Hematopoietic multipotent progenitor cell (in vitro differentiated cells): ENCODE data around the gene SNN. TPM values are rescaled to one million over a fixed set of nuclear protein-coding genes. Genes with fewer than 3 reads are reported as not detected.
A peak's percentile ranks its signal among the peaks of the same experiment; 100 is the strongest.

ENCODE experiments used
- DNase-seq, 3 donors: peaks; one replicate each; pipeline ENCODE4 v3.0.0-alpha.2; 2011 to 2015; ENCODE audit warnings: low read depth in 2 of 3, low spot score in 2 of 3
- total RNA-seq: library from RNA; depleted of rRNA; stranded (reverse); fragments of >200 nt; gene quantifications from one replicate; pipeline ENCODE4 v1.2.3, GENCODE V29; 2012

The SNN gene
- total RNA-seq, 1 donor = 15.3 TPM

GRCh38 chr16:11634312-11634711 is 33.9 kb upstream of the SNN start:
- DNase-seq = peak in 1 of 3 donors; percentile 57

DNA sequence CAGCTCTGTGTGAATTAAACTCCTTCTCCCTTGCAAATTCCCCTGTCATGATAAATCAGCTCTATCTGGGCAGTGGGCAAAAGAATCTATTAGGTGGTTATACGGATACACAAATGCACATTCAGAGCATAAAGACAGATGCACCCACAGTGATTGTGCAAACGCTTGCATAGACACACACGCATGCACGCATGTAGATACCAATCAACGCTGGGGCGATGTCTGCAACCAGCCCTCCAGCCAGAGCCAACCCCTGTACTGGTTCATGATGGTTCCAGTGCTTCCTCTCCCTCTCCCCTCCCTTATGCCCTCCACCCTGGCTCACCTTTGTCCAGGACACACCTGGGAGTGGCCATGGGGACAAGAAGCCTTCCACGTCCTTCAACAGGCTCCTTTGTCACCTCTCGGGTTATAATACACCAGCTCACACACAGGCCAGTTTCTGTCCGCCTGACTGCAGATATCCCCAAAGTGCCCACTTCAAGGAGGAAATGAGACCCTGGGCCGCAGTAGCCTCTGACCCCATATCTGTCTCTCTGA is 33.1 kb upstream of the SNN start:
- no peak for DNase-seq

DNA sequence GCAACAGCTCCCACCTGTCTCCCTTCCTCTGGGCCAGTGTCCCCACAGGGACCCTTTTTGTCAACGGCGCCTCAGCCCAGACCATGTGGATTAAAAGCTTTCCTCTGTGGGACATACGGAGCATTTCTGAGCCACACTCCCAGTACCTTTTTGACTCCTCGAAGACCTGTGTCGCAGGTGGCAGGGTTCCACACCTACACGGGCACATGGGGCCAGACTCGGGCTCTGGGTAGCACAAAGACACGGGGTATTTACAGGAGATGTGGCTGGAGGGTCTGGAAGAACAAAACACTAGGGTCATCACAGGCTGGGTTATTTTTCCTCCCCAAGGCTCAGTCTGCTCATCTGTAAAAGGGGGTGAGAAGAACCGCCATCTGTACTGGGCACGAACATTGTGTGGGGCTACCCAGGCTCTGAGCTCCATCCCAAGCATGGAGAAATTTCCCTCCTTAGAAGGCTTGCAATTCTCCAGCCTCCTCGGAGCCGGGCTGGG is 32.5 kb upstream of the SNN start:
- no peak for DNase-seq

- DNase-seq = no peak
Measured at GRCh38 chr16:11636172-11636721, 32.0 kb upstream of the SNN start.

DNA sequence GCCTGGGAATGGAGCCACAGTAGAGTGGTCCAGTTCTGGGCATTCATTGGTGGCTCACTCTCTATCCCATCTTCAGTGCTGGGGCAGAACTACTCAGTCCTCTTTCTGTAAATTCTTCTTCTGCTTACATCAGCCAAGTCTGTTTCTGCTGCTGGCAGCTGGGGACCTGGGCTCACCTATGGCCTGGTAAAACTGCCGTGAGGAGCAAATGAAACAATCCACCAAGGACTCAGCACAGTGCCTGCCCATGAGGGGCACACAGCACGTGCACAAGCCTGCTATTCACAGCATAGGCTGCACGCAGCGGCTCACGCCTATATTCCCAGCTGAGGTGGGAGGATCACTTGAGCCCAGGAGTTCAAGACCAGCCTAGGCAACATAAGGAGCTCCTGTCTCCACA is 30.9 kb upstream of the SNN start:
- no peak for DNase-seq

DNA sequence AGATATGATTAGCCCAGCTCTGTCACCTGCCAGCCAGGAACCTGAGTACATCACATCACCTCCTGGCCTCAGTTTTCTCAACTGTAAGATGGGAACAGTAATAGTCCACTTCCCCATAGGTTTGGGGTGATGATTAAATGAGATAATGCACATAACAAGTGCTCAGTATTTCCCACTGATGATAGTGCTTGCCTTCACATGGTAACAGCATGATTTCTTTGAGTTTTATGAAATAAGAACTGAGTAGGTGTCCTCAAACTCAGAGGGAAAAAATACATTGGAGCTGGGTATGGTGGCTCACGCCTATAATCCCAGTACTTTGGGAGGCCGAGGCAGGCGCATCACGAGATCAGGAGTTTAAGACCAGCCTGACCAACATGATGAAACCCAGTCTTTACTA is 30.1 kb upstream of the SNN start:
- no peak for DNase-seq

GRCh38 chr16:11639008-11639562 is 29.2 kb upstream of the SNN start:
- DNase-seq = no peak

DNA sequence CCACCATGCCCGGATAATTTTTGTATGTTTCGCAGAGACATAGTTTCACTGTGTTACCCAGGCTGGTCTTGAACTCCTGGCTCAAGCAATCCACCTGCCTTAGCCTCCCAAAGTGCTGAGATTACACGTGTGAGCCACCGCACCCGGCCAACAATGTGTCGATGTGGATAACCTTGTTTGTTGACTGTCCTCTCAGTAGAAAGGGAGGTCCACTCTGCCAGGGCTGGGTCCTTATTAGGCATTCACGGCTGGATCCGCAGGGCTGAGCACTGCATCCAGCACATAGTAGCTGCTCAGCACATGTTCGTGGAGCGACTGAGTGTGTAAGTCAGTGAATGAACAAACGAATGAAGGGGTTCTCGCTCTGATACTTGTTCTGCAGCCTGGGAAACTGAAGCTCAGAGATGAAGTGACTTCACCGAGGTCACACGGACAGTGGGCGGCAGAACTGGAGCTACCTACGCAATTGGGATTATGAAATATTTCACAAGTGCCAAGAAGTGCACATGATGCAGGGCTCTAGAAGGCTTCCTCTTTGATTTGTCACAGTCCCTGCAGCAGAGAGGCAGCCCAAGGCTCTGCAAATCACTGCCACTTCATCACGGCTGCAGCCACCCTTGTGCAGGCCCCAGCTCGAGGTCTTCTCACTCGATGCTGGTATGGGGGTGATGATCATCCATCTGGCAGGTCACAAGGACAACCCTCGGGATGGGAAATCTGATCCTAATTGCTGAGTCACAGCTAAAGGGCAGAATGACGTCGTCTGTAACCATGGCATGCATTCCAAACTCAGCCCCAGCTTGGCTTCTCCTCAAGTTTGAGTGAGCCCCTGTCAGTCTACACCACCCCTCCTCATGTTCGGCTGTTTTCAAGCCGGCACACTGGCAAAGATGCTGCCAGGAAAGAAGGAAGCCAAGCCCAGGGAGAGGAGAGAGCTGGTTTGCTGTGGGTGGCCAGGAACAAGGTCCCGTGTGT is 28.0 kb upstream of the SNN start:
- peak in 2 of 3 donors; percentile 71 to 75 for DNase-seq

DNA sequence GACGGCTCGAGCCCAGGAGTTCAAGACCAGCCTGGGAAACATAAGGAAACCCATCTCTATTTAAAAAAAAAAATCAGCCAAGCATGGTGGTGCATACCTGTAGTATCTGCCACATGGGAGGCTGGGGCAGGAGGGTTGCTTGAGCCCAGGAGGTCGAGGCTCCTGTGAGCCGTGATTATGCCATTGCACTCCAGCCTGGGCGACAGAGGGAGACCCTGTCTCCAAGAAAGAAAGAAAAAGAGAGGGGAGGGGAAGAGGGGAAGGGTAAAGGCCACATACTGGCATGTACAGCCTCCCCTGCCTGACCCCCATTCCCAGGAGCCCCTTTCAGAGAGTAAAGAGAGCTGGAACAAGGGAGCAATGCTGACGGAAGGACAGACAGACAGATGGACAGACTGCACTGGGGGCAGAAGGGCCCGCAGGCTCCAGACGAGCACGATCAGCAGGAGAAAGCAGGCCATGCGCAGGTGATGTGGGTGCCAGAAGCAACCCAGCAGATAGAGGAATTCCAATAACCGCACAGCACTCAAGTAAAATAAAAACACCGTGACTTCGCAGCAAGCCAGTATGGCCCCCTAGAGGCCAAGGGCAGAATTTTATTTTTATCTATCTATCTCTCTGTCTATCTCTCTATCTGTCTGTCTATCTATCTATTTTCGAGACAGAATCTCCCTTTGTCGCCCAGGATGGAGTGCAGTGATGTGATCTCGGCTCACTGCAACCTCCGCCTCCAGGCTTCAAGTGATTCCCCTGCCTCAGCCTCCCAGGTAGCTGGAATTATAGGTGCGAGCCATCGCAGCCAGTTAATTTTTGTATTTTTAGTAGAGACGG is 27.1 kb upstream of the SNN start:
- DNase-seq = peak in 2 of 3 donors; percentile 54 to 70

DNA sequence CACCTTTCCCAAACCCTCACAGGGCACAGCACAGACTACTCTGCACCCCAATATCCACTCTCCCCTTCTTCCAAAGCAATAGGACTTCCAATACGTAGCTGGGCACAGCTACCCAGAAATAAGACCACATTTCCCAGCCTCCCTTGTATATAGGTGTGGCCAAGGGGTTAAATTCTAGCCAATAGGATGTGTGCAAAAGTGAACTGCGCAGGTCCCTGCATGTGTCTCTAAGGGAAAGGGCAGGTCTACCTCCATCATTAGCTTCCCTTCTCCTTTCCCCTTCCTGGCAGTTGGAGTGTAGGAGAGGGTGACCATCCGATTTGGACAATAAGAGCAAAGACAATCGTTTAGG is 25.5 kb upstream of the SNN start:
- DNase-seq = no peak

DNA sequence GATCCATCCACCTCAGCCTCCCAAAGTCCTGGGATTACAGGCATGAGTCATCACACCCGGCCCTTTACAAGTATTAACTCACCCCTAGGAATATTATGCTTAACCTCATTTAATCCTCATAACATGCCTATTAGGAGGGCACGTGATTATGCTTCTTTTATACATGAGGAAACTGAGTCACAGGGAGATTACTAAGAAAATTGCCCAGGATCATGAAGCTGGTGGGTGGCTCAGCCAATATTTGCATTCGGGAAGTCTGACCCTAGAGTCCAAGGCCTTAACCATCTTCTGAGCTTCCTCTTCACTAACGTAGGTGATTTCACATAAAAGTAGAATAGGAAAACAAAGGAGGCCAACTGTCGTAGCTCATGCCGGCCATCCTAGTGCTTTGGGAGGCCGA is 19.0 kb upstream of the SNN start:
- DNase-seq = no peak

DNA sequence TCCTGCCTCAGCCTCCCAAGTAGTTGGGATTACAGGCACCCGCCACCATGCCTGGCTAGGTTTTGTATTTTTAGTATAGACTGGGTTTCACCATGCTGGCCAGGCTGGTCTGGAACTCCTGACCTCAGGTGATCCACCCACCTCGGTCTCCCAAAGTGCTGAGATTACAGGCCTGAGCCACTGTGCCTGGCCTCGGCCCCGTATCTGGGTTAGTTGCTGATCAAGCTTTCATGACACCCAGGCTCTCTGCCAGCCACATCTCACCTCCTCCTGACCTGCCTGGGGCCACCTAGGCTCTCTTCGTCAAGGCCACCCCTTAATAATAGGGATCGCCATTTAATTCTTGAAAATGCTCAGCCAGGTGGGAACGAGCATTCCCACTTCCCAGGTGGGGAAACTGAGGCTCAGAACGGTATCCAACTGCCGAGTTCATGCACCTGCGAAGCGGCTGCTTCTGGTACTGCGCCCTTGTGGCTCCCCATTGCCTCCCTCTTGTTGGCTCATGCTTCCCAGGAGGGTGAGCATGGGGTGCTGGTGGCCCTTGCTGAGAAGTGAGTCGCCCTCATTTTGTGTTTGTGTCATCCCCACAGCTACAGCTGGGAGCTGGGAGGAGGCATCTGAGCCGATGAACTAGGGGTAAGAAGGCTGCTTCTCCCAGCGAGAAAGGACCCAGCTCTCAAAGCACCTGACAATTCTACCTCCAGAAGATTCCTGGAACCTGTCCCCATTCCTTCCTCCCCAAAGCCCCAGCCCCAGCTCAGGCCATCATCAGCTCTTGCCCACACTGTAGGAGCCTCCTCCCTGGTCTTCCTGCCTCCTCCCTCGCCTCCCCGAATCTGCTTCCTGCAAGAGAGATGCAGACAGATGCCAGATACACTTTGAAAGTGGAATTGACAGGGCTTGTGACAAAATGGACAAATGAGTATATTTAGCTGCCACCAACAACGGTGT is 17.3 kb upstream of the SNN start:
- no peak for DNase-seq

- DNase-seq = no peak
Measured at GRCh38 chr16:11651796-11652195, 16.5 kb upstream of the SNN start.

DNA sequence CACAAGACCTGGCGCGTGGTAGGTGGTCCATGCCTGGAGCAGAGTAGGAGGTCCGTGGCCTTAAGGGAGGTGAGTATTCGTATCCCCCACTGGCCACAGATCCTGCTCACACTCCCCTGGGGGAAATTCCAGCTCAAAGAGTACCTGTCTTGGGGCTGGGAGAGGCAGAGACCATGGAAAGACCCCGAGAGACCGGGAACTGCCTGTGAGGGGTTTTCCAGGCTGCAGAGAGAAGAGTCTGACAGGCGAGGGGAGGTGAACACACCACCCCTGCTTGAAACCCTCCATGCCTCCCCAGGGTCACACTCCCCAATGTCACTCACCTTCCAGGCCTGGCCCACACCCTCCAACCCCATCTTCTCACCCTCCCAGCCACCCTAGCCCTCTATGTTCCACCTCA is 12.6 kb upstream of the SNN start:
- DNase-seq = no peak

- DNase-seq = no peak
Measured at GRCh38 chr16:11657556-11657955, 10.7 kb upstream of the SNN start.

GRCh38 chr16:11658896-11659708 is 9.2 kb upstream of the SNN start:
- DNase-seq = no peak

- DNase-seq = no peak
Measured at GRCh38 chr16:11660565-11660964, 7.7 kb upstream of the SNN start.

- no peak for DNase-seq
Measured at GRCh38 chr16:11662582-11662981, 5.7 kb upstream of the SNN start.

GRCh38 chr16:11665071-11665491 is 3.2 kb upstream of the SNN start:
- no peak for DNase-seq
